GM12891 (cell line): ENCODE measurements around the gene ADD1.

Experiments used
- DNase-seq: peaks from one replicate; pipeline ENCODE4 v3.0.0; 2011; ENCODE audit warnings: low spot score; ENCODE audit not compliant: insufficient read length
- FAIRE-seq: peaks from 2 replicates; lab custom pipeline; 2011; peaks lifted over from hg19 to GRCh38; lab: Jason Lieb, UNC
- PAX5 ChIP-seq: IDR thresholded peaks from 2 replicates; pipeline ENCODE4 v1.6.1; 2011; ENCODE audit warnings: low read length, moderate library complexity, mild to moderate bottlenecking; ENCODE audit not compliant: insufficient read depth, severe bottlenecking
- POLR2A ChIP-seq: IDR thresholded peaks from 2 replicates; pipeline ENCODE4 v1.6.1; 2011; ENCODE audit warnings: low read depth, low read length, control low read depth
- POLR2AphosphoS5 ChIP-seq: IDR thresholded peaks from 2 replicates; pipeline ENCODE4 v1.6.1; 2011; ENCODE audit warnings: low read depth, low read length, control low read depth
- POU2F2 ChIP-seq: IDR thresholded peaks from 2 replicates; pipeline ENCODE4 v1.6.1; 2011; ENCODE audit warnings: low read depth, mild to moderate bottlenecking, control low read depth, low read length, moderate library complexity
- SPI1 ChIP-seq: IDR thresholded peaks from 2 replicates; pipeline ENCODE4 v1.6.1; 2011; ENCODE audit warnings: low read depth, low read length, control low read depth
- TAF1 ChIP-seq: IDR thresholded peaks from 2 replicates; pipeline ENCODE4 v1.6.1; 2011; ENCODE audit warnings: low read depth, low read length, control low read depth

ADD1 gene

DNA sequence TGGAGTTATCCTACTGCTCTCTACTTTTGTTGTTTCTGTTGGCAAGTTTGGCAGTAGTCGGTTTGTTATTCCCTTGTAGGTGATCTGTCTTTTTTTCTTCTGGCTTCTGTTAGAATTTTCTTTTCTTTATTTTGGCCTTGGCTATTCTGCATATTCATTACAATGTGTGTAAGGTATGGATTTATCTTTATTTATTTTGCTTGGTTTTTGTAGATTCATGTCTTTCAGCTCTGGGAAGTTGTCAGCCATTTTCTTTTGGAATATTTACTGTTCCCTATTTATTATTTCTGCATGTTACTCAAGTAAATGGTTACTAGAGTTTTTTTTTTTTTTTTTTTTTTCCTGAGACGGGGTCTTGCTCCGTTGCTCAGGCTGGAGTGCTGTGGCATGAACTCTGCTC lies 12.6 kb downstream of the ADD1 start:
- FAIRE-seq (no peak), DNase-seq (no peak)
- TF ChIP-seq POU2F2 (no peak), PAX5 (no peak), SPI1 (no peak), POLR2A (no peak), TAF1 (no peak), POLR2AphosphoS5 (no peak)

GRCh38 chr4:2857349-2857927 lies 13.8 kb downstream of the ADD1 start:
- no peak for FAIRE-seq
- DNase-seq, result no peak
- no peak for TF ChIP-seq PAX5
- no peak for TF ChIP-seq POLR2AphosphoS5
- no peak for TF ChIP-seq POLR2A
- no peak for TF ChIP-seq POU2F2
- no peak for TF ChIP-seq SPI1
- TF ChIP-seq TAF1, result no peak

GRCh38 chr4:2858451-2859217 lies 15.0 kb downstream of the ADD1 start:
- DNase-seq (no peak), FAIRE-seq (no peak)
- TF ChIP-seq POLR2A, result no peak
- TF ChIP-seq TAF1, result no peak
- TF ChIP-seq POU2F2, result no peak
- TF ChIP-seq POLR2AphosphoS5, result no peak
- no peak for TF ChIP-seq SPI1
- no peak for TF ChIP-seq PAX5

GRCh38 chr4:2859514-2859913 lies 15.9 kb downstream of the ADD1 start:
- TF ChIP-seq TAF1, result no peak
- TF ChIP-seq SPI1, result peak; percentile 93
- no peak for FAIRE-seq
- DNase-seq, result no peak

DNA sequence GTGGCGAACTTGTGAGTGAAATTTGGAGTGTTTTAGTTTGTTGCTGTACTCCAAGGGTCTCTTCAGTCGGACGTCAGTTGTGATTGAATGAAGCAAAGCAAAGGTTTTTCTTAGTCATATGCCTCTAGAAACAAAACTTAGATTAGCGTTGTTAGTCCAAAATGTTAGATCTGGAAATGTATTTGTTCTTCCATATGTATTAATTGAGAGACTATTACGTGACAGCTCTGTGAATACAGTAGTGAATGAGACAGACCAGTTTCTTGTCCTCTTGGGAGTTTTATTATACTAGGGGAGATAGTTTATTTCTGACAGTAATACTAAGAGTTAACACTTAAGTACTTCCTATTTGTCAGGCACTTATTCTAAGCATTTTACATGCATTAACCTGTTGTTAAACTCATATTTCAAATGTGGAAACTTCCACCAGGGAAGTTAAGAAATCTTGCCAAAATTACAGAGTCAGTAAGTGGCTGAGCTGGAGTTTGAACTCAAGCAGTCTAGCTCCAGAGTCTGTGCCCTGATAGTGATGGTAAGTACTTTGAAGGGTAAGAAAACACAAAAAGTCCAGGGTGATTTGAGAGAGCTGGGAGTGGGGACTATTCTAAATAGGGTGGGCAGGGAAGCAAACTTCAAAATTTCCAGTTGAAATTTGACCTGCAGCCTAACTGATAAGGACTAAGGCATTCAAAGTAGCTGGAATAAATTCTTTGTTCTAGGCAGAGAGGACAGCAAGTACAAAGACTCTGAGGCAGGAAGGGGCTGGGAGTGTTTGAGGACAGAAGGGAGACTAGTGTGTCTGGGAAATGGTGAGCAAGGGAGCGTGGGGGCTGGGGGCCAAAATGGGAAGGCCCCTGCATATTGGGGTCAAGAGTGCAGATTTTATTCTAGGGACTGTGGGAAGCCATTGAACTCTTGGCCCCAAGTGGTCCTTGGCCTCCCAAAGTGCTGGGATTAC lies 17.0 kb downstream of the ADD1 start:
- no peak for DNase-seq
- TF ChIP-seq PAX5, result no peak
- FAIRE-seq, result no peak

- DNase-seq (no peak), FAIRE-seq (peak; percentile 45)
- TF ChIP-seq POU2F2 (no peak), POLR2AphosphoS5 (no peak), SPI1 (peak; percentile 72)
These were observed 18.2 kb downstream of the ADD1 start for GRCh38 chr4:2861631-2862436.

DNA sequence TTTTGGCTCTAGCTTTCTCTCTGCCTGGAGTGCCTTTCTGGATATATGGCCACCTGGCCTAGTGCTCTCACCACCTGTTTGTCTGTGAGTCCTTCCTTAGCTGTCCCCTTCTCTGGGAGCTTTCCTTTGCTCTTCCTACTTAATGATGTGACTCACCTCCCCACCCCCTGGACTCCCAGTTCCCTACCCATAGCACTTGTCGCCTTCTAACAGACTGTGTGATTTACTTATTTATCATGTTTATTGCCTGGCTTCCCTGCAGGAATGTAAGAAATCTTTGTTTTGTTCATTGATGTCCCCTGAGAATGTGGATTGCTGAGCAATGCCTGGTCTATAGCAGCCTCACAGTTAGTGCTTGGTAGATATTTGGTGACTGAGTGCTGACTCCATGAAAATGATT lies 18.9 kb downstream of the ADD1 start:
- TF ChIP-seq TAF1 (no peak), POU2F2 (no peak)
- DNase-seq, result no peak
- FAIRE-seq, result no peak

DNA sequence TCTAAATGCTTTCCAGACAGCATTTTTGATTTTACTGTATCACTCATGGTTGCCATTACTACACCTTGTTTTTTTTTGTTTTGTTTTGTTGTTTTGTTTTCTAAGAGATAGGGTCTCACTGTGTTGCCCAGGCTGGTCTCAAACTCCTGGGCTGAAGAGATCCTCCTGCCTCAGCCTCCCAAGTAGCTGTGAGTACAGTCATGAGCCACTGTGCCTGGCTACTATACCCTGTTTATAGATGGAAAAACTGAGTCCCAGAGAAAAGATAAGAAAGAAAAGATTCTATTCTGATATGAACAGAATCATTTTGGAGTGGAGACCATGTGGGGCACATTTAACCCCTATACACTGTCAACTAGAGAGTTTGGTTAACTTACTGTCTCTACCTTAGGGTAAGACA lies 20.0 kb downstream of the ADD1 start:
- TF ChIP-seq PAX5 (no peak), TAF1 (no peak), SPI1 (no peak), POU2F2 (no peak), POLR2AphosphoS5 (no peak), POLR2A (no peak)
- DNase-seq (no peak), FAIRE-seq (no peak)

GRCh38 chr4:2865196-2865780 lies 21.6 kb downstream of the ADD1 start:
- FAIRE-seq (no peak), DNase-seq (no peak)
- TF ChIP-seq TAF1, result no peak
